Lower leg skin (tissue), 3 donors: ENCODE measurements around the gene PRMT7.

ENCODE experiments used
- CTCF ChIP-seq, 3 donors: fragments of 450-650 bp; IDR thresholded peaks; one replicate each; pipeline ENCODE4 v1.5.1; 2016; ENCODE audit warnings: antibody characterized with exemption in 3 of 3, mild to moderate bottlenecking in 3 of 3, moderate library complexity in 2 of 3
- POLR2A ChIP-seq, 2 donors: fragments of 450-650 bp; IDR thresholded peaks; one replicate each; pipeline ENCODE4 v1.6.1; 2016 to 2017; ENCODE audit warnings: antibody characterized with exemption in 2 of 2, mild to moderate bottlenecking in 1 of 2, moderate library complexity in 1 of 2

- TF ChIP-seq POLR2A (IDR thresholded peaks at IDR 0.05): no peak
- TF ChIP-seq CTCF (IDR thresholded peaks at IDR 0.05): no peak
Measured at GRCh38 chr16:68276223-68276622, 34.6 kb upstream of the PRMT7 start.
